ENCODE data around the gene SHE.
"Not testable (repeated sequence)": the region's sequence is repeated elsewhere in the genome, so short reads cannot be mapped to it uniquely, and the experiment has no call there.

The SHE gene

DNA sequence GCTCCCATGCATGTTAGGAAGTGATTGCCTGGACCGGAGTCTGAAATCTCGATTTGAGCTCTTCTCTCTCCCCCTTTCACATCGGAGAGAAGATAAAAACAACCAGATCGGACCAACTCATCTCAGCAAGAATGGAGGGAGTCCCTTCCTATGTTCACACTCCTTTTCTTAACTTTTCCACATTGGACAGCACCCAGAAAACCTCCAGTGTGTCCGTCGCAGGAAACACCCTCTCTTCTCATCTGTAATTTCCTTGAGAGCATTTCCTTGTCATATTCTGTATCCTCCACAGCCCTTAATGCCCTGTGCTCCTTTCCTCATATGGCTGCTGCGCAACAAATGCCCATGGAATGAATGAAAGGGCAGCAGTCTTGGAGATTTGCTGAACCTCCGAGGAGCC is 1.7 kb downstream of the SHE start:
- DNase-seq (no peak), ATAC-seq (replicated peaks) (no peak)
- Mint-ChIP-seq H3K27me3 (peaks cover 42 to 55% of the 10 kb centered on the region in 2 donors), H3K4me1 (ENCODE audit: low read depth in 2 of 2) (peaks cover 3 to 5% of the 10 kb centered on the region in 2 donors), H3K9me3 (no peaks in the 10 kb centered on the region), H3K27ac (no peak overlapping the region), H3K4me3 (no peak overlapping the region), H3K36me3 (ENCODE audit: insufficient read depth) (no peaks in the 10 kb centered on the region)

DNA sequence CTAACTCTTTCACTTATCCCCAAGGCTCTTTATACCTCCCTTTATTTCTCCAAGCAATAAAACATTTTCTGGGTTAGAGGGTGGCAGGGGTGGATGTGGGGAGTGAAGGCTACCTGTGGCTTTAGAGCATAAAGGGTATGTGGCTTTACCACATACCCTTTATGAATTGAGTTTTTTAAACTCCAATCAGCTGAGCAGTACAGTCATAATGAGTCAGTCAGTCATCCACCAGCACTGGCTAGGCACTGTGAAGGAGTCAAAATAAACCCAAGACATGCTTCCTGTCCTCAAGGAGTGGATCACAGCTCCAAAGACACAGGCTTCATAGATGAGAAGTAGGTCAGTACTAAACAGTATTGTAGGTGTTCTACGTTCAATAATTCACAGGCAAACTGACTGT is 2.8 kb downstream of the SHE start:
- Mint-ChIP-seq H3K36me3 (ENCODE audit: insufficient read depth) (no peaks in the 10 kb centered on the region), H3K4me1 (ENCODE audit: low read depth in 2 of 2) (peaks cover 3 to 5% of the 10 kb centered on the region in 2 donors), H3K27me3 (peaks cover 33 to 44% of the 10 kb centered on the region in 2 donors), H3K4me3 (no peak overlapping the region), H3K9me3 (no peaks in the 10 kb centered on the region), H3K27ac (no peak overlapping the region)
- ATAC-seq (replicated peaks) (no peak), DNase-seq (no peak)

DNA sequence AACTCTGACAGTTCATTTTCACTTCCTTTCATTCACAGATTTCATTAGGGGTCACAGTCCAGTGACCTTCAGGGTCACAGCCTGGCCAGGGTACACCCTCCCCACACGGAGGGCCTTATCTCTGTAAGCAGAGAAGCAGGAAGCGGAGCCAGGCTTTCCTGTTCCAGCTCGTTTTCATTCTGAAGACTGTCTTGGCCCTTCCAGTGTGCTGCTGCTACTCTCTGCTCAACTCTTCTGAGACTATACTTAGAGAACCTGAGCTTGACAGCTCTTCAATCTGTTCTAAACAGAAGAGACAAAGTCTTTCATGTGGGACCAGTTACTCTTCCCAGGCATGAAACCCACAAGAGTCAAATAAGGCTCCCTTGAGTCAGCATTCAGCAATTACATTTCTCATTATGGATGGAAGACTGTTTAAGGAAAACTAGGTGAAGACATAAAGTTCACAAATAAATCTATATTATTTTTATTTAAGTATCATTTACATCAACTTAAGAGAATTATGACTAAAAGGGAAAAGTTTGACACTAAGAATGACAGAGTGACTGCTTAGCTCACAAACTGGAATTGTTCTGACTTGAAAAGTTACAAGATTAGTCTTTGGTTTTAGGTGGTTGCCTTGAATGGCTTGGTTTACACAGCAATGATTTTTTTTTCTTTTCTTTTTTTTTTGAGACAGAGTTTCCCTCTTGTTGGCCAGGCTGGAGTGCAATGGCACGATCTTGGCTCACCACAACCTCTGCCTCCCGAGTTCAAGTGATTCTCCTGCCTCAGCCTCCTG is 5.0 kb downstream of the SHE start:
- Mint-ChIP-seq H3K27ac (no peak overlapping the region), H3K27me3 (peaks cover 24 to 32% of the 10 kb centered on the region in 2 donors), H3K4me3 (no peak overlapping the region), H3K9me3 (no peaks in the 10 kb centered on the region), H3K36me3 (ENCODE audit: insufficient read depth) (no peaks in the 10 kb centered on the region), H3K4me1 (ENCODE audit: low read depth in 2 of 2) (peaks cover 12 to 18% of the 10 kb centered on the region in 2 donors)
- ATAC-seq (replicated peaks) = no peak
- DNase-seq = no peak

DNA sequence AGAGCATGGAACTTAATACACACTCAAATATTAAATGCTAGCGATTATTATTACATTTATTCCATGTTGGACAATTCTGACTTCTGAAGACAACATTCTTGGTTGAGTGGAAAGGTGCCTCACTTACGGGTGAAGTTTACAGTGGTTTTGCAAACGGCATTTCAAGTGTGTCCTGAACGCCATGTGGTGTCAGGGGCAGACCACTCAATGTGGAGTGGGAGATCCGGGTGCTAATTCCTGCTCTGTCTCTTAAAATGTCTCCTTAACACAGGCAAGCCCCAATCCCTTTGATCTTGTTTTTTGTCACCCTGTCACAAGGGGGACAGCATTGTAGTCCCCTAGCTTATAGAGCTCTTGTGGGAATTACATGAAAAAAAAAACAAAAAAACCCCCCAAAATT is 5.8 kb downstream of the SHE start:
- Mint-ChIP-seq H3K36me3 (ENCODE audit: insufficient read depth) (no peaks in the 10 kb centered on the region), H3K27me3 (peaks cover 24 to 29% of the 10 kb centered on the region in 2 donors), H3K27ac (no peak overlapping the region), H3K9me3 (no peaks in the 10 kb centered on the region), H3K4me1 (ENCODE audit: low read depth in 2 of 2) (peaks cover 11 to 18% of the 10 kb centered on the region in 2 donors), H3K4me3 (no peak overlapping the region)
- DNase-seq (no peak), ATAC-seq (replicated peaks) (no peak)

DNA sequence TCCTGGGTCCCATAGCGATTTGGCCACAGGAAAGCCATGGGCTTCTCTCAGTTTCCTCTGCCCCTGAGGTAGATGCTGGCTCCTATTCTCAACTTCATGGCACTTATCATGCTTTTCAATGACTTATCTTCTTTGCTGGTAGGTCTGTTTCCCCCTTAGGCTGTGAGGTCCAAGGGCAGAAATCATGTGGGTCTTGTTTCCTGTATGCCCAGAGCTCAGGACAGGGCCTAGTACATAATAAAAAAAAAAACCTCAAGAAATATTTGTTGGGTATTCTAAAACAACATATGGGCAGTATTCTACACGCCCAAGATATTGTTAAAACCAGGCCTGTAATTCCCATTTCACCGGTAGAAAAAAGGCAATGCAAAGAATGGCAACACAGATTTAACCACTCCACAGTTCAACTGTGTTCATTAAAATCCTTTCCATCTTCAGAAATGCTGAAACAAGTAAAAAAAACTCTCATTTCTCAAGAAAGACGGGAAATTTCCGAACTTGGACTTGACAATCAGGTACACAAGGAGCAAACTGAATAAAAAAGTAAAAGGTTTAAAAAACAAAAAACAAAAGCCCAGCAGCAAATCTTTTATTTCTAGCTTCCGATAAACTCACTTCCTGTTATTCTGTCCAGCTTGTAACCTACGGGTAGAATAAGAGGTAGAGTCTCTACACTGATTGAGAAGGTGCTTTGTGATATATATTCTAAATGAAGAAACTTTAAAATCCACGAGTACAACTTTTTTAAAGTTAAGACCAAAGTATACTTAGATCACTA is 6.5 kb downstream of the SHE start:
- H3K27ac Mint-ChIP-seq = no peak overlapping the region

DNA sequence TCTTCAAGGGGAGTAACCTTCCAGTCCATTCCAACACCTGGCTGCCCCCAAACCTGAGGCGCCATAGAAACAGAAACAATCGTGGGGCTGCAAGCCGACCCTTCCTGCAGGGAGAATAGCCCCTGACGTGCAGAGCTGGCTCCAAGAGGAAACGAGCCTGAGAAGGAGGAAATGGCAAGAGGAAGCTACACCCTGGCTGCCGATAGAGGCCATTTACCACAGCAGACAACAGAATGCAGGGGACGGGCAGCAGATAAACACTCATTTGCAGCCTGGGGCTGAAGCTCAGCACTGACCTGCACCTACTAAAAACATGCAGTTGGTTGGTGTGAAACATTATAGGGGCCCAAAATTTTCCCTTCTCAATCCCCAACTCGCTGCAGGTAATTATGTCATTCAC is 8.9 kb downstream of the SHE start:
- no peaks in the 10 kb centered on the region for H3K27me3 Mint-ChIP-seq
- peaks cover 10 to 18% of the 10 kb centered on the region in 2 donors for H3K4me1 Mint-ChIP-seq (ENCODE audit: low read depth in 2 of 2)
- DNase-seq (peak in 1 of 3 experiments; percentile 9), ATAC-seq (replicated peaks) (peak; percentile 76)
- no peaks in the 10 kb centered on the region for H3K36me3 Mint-ChIP-seq (ENCODE audit: insufficient read depth)
- peak overlapping the region; percentile 56 to 72 for H3K4me3 Mint-ChIP-seq
- H3K27ac Mint-ChIP-seq = peak overlapping the region; percentile 35 to 79
- no peaks in the 10 kb centered on the region for H3K9me3 Mint-ChIP-seq

More for the DNA sequence above, 6.5 kb downstream of the SHE start:
- H3K27me3 Mint-ChIP-seq = peaks cover 21 to 22% of the 10 kb centered on the region in 2 donors
- ATAC-seq (replicated peaks) = no peak
- no peak overlapping the region for H3K4me3 Mint-ChIP-seq
- no peaks in the 10 kb centered on the region for H3K36me3 Mint-ChIP-seq (ENCODE audit: insufficient read depth)
- no peak for DNase-seq
- peaks cover 9 to 18% of the 10 kb centered on the region in 2 donors for H3K4me1 Mint-ChIP-seq (ENCODE audit: low read depth in 2 of 2)
- no peaks in the 10 kb centered on the region for H3K9me3 Mint-ChIP-seq

DNA sequence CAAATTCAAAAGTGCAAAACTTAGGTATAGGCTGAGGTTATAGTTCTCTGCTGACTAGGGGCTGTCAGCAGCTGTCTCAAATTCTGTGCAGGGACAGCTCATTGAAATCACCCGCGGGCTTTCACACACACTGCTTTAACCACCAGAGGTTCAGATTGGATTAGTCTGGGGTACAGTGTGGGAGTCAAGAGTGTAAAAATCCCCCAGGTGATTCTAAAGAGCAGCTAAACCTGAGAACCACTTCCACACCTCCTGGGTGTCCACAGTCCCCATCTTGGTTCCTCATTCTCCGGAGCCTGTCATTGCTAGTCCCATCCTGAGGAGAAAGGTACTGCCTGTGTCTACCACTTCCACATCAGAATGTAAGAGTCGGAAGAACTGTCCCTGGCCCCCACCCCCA is 10.1 kb downstream of the SHE start:
- ATAC-seq (replicated peaks) (peak; percentile 21), DNase-seq (no peak)
- H3K36me3 Mint-ChIP-seq (ENCODE audit: insufficient read depth) = no peaks in the 10 kb centered on the region
- H3K9me3 Mint-ChIP-seq = no peaks in the 10 kb centered on the region
- H3K27me3 Mint-ChIP-seq = no peaks in the 10 kb centered on the region
- peak overlapping the region; percentile 57 to 79 for H3K27ac Mint-ChIP-seq
- peak overlapping the region in 1 of 2 donors; percentile 72 for H3K4me3 Mint-ChIP-seq
- peaks cover 10 to 17% of the 10 kb centered on the region in 2 donors for H3K4me1 Mint-ChIP-seq (ENCODE audit: low read depth in 2 of 2)

DNA sequence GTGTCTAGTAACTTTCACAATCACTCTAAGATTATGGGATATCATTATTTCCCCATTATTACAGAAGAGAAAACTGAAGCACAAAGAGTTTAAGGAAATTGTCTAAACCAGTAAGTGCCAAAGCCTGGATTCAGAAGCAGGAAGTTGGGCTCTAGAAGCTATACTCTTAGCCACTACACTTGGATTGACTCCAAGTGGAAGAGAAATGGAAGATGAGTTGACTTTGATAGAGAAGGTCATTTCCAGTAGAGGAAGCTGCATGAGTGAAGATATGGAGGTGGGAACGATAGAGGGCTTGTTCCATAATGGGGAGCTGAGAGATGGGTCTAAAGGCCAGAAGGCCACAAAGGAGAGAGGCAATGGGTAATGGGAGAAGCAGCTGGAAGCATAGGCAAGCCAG is 11.9 kb downstream of the SHE start:
- no peak for DNase-seq
- H3K36me3 Mint-ChIP-seq (ENCODE audit: insufficient read depth) = no peaks in the 10 kb centered on the region
- no peaks in the 10 kb centered on the region for H3K27me3 Mint-ChIP-seq
- H3K4me1 Mint-ChIP-seq (ENCODE audit: low read depth in 2 of 2) = peaks cover 10 to 13% of the 10 kb centered on the region in 2 donors
- no peak overlapping the region for H3K4me3 Mint-ChIP-seq
- H3K27ac Mint-ChIP-seq = peak overlapping the region in 1 of 2 donors; percentile 49
- no peak for ATAC-seq (replicated peaks)
- H3K9me3 Mint-ChIP-seq = no peaks in the 10 kb centered on the region

DNA sequence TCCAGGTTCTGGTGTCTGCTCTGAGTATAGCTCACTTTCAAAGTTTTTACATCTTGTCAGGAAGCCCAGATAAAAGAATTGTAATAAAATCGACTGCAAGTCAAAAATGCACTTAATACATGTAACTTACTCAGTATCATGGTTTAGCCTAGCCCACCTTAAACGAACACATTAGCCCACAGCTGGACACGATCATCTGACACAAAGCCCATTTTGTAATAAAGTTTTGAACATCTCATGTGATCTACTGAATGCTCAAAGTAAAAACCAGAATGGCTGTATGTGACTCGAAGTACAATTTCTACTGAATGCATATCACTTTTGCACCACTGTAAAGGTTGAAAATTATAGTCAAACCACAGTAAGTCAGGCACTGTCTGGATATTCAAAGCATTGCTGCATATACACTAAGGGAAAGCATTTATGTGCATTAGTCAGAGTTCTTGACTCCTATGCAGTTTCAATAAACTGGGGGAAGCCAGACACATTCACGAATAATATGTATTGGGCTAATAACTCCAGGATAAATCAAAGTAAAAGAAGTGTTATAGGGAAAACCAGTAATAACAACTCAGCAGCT is 12.4 kb downstream of the SHE start:
- H3K36me3 Mint-ChIP-seq (ENCODE audit: insufficient read depth) = no peaks in the 10 kb centered on the region
- no peak for DNase-seq
- no peak overlapping the region for H3K27ac Mint-ChIP-seq
- H3K4me3 Mint-ChIP-seq = no peak overlapping the region
- no peak for ATAC-seq (replicated peaks)
- no peaks in the 10 kb centered on the region for H3K9me3 Mint-ChIP-seq
- peaks cover 10 to 13% of the 10 kb centered on the region in 2 donors for H3K4me1 Mint-ChIP-seq (ENCODE audit: low read depth in 2 of 2)
- no peaks in the 10 kb centered on the region for H3K27me3 Mint-ChIP-seq

DNA sequence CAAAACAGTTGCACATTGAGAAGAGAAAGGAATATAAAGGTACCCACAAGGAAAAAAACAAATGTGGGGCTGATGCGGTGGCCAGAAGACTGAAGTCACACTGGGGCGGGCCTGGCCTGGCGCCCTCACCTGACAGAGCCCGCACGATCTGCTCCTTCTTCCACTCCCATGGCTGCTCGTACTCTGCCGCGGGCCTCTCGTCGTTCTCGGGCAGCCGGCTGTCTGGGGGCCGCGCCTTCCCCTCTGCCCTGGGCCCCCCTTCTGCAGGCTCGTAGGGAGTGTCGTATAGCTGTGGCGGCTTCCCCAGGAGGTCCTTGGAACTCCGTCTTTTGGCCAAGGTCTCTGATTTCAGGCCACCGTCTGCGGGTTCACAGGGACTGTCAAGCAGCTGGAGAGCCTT is 13.3 kb downstream of the SHE start:
- no peak for ATAC-seq (replicated peaks)
- no peaks in the 10 kb centered on the region for H3K27me3 Mint-ChIP-seq

DNA sequence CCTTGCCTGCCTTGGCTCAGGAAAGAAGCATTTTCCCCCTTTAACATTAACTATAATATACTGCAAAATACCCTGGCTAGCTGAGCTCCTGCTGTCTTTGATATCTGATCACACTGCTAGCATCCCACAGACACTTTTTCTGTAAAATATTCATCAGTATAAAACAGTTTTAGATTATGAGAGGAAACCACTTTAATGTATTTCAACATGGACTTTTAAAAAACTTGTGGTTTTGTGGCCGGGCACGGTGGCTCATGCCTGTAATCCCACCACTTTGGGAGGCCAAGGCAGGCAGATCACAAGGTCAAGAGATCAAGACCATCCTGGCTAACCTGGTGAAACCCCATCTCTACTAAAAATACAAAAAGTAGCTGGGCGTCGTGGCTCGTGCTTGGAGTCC is 15.5 kb downstream of the SHE start:
- not testable (repeated sequence) for DNase-seq; H3K4me1 Mint-ChIP-seq (ENCODE audit: low read depth in 2 of 2); H3K36me3 Mint-ChIP-seq (ENCODE audit: insufficient read depth); ATAC-seq (replicated peaks); H3K27me3 Mint-ChIP-seq; H3K27ac Mint-ChIP-seq; H3K4me3 Mint-ChIP-seq; H3K9me3 Mint-ChIP-seq

More for the DNA sequence above, 13.3 kb downstream of the SHE start:
- no peaks in the 10 kb centered on the region for H3K9me3 Mint-ChIP-seq
- no peak overlapping the region for H3K4me3 Mint-ChIP-seq
- H3K36me3 Mint-ChIP-seq (ENCODE audit: insufficient read depth) = no peaks in the 10 kb centered on the region
- H3K4me1 Mint-ChIP-seq (ENCODE audit: low read depth in 2 of 2) = peaks cover 10 to 13% of the 10 kb centered on the region in 2 donors
- no peak for DNase-seq
- no peak overlapping the region for H3K27ac Mint-ChIP-seq

DNA sequence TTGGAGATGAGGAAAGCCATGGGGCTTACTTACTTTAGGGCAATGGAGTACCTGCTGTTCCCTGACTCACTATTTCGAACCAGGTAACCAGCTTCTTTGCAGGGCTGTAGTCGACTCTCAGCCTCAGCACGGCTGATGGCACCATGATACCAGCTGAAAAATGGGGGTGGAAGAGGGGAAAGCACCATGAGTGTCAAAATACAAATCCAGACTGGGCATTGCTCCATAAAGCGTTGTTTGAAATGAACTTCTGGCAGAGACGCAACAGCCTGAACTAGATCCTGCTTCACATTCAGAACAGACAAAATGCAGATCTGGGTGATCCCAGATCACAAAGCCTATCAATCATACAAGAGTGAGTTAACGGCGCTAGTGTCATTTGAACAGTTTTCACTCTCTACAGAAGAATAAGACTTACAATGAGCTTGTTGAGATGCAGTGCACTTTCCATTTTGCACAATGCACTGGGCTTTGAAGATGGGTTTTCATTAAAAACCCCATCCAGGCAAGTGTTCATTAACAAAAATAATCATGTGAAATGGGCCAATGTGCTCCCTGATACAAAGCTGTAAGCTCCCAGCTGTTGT is 16.2 kb downstream of the SHE start:
- no peaks in the 10 kb centered on the region for H3K9me3 Mint-ChIP-seq
- H3K4me3 Mint-ChIP-seq = no peak overlapping the region
- ATAC-seq (replicated peaks) (no peak), DNase-seq (no peak)
- no peak overlapping the region for H3K27ac Mint-ChIP-seq
- H3K27me3 Mint-ChIP-seq = peaks cover 6 to 8% of the 10 kb centered on the region in 2 donors
- peaks cover 0 to 1% of the 10 kb centered on the region in 2 donors for H3K4me1 Mint-ChIP-seq (ENCODE audit: low read depth in 2 of 2)
- no peaks in the 10 kb centered on the region for H3K36me3 Mint-ChIP-seq (ENCODE audit: insufficient read depth)

DNA sequence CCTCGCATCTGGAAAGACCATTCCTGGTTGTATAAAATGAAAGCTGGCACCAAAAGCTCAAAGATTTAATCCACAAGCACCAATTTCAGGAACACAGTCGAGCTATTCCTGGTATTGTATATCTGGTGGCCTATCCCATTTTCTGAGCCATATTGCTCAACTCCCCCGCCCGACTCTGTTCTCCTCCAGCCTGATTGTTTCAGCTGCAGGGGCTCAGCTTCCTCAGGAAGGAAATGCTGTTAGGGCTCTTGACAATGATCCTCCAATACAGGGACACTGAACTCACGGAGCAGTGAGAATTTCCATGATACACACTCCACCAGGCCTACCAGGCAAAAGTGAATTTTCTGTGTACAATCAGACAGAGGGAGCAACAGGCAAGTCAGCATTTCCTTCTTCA is 17.1 kb downstream of the SHE start:
- Mint-ChIP-seq H3K27me3 (peaks cover 6 to 8% of the 10 kb centered on the region in 2 donors), H3K27ac (no peak overlapping the region), H3K4me3 (no peak overlapping the region), H3K36me3 (ENCODE audit: insufficient read depth) (no peaks in the 10 kb centered on the region), H3K4me1 (ENCODE audit: low read depth in 2 of 2) (peaks cover 0 to 1% of the 10 kb centered on the region in 2 donors), H3K9me3 (no peaks in the 10 kb centered on the region)
- DNase-seq (no peak), ATAC-seq (replicated peaks) (no peak)
